Muscle of leg (tissue), 11 donors: ENCODE measurements around the gene SULF2. TPM values are rescaled to one million over a fixed set of nuclear protein-coding genes. Genes with fewer than 3 reads are reported as not detected.

ENCODE experiments used
- DNase-seq: peaks from one replicate; pipeline ENCODE4 v3.0.0; 2013
- H3K27ac ChIP-seq: one replicate; pipeline ENCODE4 v1.5.1; 2013; ENCODE audit warnings: mild to moderate bottlenecking, low read length, control low read depth
- H3K27me3 ChIP-seq: one replicate; pipeline ENCODE4 v1.6.1; 2013; ENCODE audit warnings: low read length; ENCODE audit not compliant: control insufficient read depth, insufficient read depth
- H3K36me3 ChIP-seq: one replicate; pipeline ENCODE4 v1.6.1; 2013; ENCODE audit warnings: low read length; ENCODE audit not compliant: control insufficient read depth, insufficient read depth
- H3K4me1 ChIP-seq: one replicate; pipeline ENCODE4 v1.6.1; 2013; ENCODE audit warnings: low read length; ENCODE audit not compliant: control insufficient read depth, insufficient read depth
- H3K4me3 ChIP-seq: one replicate; pipeline ENCODE4 v1.5.1; 2013; ENCODE audit warnings: low read length, control low read depth
- H3K9me3 ChIP-seq: replicated peaks from 2 replicates; pipeline ENCODE4 v1.6.1; 2013; ENCODE audit warnings: low read depth, low read length; ENCODE audit not compliant: control insufficient read depth
- WGBS: methylation state at CpG from one replicate; pipeline ENCODE4 v1.1.5; 2013; ENCODE audit warnings: missing lambda C conversion rate; ENCODE audit not compliant: insufficient coverage; 5-methylcytosine and 5-hydroxymethylcytosine counted together
- polyA plus RNA-seq, 8 donors: library from polyadenylated mRNA; unstranded; fragments of 120-200 nt; gene quantifications; one replicate each; pipeline versions ENCODE4 v1.2.1 to v1.2.3, GENCODE V29; 2013; ENCODE audit warnings: inconsistent platforms in 1 of 8, low replicate concordance in 1 of 8; ENCODE audit not compliant: insufficient read length in 8 of 8, insufficient read depth in 1 of 8
- total RNA-seq: library from RNA; stranded (reverse); fragments of 120-200 nt; gene quantifications from one replicate; pipeline ENCODE4 v1.2.4, GENCODE V29; 2013

The SULF2 gene
- total and polyA plus RNA-seq, 9 donors, result 31.6 to 121 (median 56.4) TPM

DNA sequence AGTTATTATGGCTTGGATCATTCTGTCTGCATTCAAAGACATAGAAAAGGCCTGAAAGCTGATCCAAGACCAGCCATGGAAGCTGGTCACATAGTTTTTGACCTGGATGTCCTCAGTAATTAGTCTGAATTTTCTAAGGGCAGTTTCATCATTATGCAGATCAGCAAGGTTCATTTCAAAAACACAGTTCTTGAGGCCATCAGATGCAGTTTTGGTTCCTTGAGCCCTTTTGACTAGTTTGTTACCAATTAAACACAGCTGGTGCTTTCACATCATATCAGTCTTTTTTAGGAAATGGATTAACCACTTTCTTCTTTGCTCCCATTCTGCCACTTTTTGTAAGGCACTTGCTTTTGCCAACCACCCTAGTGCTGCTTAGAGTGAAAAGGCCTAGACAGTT lies 154.2 kb downstream of the SULF2 start:
- Histone ChIP-seq H3K27ac (no peak overlapping the region), H3K36me3 (peaks cover 17% of the 10 kb centered on the region), H3K4me1 (no peaks in the 10 kb centered on the region), H3K27me3 (no peaks in the 10 kb centered on the region), H3K9me3 (no peaks in the 10 kb centered on the region), H3K4me3 (no peak overlapping the region)
- DNase-seq, result no peak

DNA sequence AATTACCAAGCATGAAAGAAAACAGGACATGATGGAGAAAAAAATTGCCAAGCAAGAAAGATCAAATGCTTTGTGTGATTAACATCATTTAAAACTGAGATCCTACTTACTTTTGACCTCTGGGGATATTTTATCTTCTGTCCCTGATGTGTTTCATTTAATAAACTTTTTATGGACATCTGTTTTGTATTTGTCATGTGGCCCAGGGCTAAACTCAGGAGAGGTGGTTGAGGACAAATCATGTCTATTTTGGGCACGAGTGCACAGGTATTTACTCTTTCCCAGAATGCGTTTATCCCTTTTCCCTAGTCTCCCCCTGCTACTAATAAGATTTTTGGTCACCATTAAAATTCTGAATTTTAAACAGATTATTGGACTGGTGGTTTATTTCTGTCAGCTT lies 155.4 kb downstream of the SULF2 start:
- no peak for DNase-seq
- H3K36me3 ChIP-seq, result peaks cover 7% of the 10 kb centered on the region
- H3K27ac ChIP-seq, result no peak overlapping the region
- no CpG with 5 or more reads among the region's 2 CpGs for WGBS
- no peaks in the 10 kb centered on the region for H3K27me3 ChIP-seq
- H3K9me3 ChIP-seq, result no peaks in the 10 kb centered on the region
- no peak overlapping the region for H3K4me3 ChIP-seq
- H3K4me1 ChIP-seq, result no peaks in the 10 kb centered on the region

DNA sequence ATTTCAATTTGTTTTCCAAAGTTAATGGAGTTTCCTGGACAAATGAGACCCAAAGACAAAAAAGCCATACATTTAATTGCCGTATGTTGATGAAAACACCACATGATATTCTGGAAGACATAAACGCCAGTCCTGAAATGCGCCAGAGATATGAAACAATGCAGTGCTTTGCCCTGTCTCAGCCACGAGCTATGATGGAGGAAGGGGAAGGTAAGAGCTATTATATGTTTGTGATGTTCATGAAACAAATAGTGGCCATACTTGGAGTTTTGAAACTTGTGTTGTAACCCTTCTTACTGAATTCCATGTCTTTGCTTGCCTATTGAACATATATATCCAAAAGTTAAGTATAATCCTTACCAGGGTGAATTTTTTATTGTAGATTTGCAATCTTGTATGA lies 157.7 kb downstream of the SULF2 start:
- H3K36me3 ChIP-seq, result peaks cover 6% of the 10 kb centered on the region
- DNase-seq, result no peak
- WGBS, result 31% methylated on average over 3 of the region's 4 CpGs
- H3K4me3 ChIP-seq, result no peak overlapping the region
- no peaks in the 10 kb centered on the region for H3K27me3 ChIP-seq
- no peaks in the 10 kb centered on the region for H3K9me3 ChIP-seq
- H3K27ac ChIP-seq, result no peak overlapping the region
- H3K4me1 ChIP-seq, result no peaks in the 10 kb centered on the region

DNA sequence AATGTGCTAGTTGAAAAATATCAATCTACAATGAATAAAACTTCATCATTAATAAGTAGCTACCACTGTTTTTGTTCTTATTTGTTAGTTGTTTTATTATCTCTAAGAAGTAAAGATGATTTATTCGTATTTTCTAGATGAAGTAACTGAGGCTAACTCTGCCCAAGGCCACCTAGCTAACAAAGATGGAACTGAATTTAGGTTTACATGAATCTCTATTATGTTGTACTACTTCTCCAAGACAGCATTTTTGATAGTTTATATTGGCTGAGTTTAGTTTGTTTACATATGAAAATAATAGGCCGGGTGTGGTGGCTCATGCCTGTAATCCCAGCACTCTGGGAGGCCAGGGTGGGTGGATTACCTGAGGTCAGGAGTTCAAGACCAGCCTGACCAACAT lies 162.1 kb downstream of the SULF2 start:
- H3K9me3 ChIP-seq, result no peaks in the 10 kb centered on the region
- peaks cover 2% of the 10 kb centered on the region for H3K36me3 ChIP-seq
- no peak for DNase-seq
- 86% methylated on average over 1 of the region's 2 CpGs for WGBS
- H3K27me3 ChIP-seq, result no peaks in the 10 kb centered on the region
- H3K4me1 ChIP-seq, result no peaks in the 10 kb centered on the region
- no peak overlapping the region for H3K27ac ChIP-seq
- no peak overlapping the region for H3K4me3 ChIP-seq

DNA sequence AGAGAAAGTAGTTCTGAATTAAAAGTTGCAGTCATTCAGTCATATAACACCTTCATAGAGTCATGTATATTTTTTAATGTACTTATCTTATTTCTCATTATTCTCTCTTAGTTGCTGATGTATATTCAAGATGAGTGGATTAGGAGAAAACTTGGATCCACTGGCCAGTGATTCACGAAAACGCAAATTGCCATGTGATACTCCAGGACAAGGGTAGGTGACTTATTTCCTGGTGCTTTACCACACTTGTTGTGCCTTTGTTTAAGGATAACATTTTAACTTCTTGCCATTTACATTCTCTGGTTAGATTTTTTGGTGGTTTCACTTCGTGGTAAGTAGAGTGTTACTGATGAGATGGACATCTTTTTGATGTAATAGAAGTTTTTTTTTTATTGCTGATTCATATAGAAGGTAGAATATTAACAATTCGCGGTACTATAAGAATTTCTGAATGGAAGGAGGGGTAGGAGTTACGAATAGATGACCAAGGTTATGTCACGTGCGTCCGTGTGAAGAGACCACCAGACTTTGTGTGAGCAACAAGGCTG lies 163.1 kb downstream of the SULF2 start:
- no peak overlapping the region for H3K27ac ChIP-seq
- peaks cover 2% of the 10 kb centered on the region for H3K36me3 ChIP-seq
- DNase-seq, result no peak
- no peak overlapping the region for H3K4me3 ChIP-seq
- no peaks in the 10 kb centered on the region for H3K4me1 ChIP-seq
- 98% methylated on average over 6 of the region's 9 CpGs for WGBS
- H3K9me3 ChIP-seq, result no peaks in the 10 kb centered on the region
- H3K27me3 ChIP-seq, result no peaks in the 10 kb centered on the region

DNA sequence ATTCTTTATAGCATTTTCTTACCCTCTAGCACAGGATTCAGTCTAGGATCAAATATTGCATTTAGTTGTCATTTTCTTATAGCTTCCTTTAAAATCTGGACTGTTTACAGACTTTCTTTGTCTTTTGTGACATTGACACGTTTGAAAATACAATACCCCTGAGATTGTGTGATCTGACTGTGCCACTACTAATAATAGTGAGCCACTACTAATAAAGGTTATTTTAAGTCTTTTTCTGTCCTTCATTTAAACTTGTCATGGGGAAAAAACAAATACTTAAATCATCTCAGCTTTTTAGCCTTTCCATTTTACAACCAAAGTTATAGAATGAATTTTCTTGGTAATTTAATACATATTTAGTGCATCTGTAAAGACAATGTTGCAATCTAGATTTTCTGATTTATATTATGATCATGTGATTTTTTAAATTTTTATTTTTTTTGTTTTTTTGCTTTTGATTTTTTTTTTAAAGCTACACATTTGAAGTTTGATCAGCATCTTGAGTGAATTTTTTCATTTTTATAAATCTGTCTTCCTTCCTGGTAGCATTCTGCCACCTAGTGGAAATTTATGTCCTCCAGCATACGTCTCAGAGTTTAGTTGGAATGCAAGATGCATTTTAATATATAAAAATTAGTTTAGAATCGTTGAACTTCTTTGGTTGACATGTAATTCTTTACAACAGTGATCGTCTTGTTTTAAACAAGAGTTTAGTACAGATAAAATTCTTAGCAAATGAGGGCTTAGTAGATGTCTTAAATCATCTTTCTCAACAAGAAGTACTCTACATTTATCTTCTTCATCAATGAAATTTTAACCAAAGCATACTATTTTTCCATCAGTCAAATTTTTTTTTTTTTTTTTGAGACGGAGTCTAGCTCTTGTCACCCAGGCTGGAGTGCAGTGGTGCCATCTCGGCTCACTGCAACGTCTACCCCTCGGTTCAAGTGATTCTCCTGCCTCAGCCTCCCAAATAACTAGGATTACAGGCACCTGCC lies 164.2 kb downstream of the SULF2 start:
- Histone ChIP-seq H3K27ac (peak overlapping the region; percentile 15), H3K4me1 (no peaks in the 10 kb centered on the region), H3K4me3 (no peak overlapping the region), H3K27me3 (no peaks in the 10 kb centered on the region), H3K9me3 (no peaks in the 10 kb centered on the region), H3K36me3 (no peaks in the 10 kb centered on the region)
- no CpG with 5 or more reads among the region's 8 CpGs for WGBS
- peak; percentile 81 for DNase-seq

DNA sequence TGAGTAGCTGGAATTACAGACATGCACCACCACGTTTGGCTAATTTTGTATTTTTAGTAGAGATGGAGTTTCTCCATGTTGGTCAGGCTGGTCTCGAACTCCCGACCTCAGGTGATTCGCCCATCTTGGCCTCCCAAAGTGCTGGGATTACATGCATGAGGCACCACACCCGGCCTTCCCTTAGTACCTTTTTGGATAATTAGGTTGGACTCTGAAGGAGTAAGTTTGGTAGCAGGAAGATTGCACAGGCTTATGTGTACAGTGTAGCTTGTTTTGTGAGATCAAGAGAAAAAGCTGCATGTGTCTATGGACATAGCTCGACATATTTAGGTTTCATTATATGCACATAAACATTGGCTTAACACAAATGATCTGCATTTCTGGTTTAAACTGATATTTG lies 166.8 kb downstream of the SULF2 start:
- no peaks in the 10 kb centered on the region for H3K36me3 ChIP-seq
- H3K4me3 ChIP-seq, result no peak overlapping the region
- H3K27ac ChIP-seq, result no peak overlapping the region
- no peaks in the 10 kb centered on the region for H3K9me3 ChIP-seq
- no peaks in the 10 kb centered on the region for H3K4me1 ChIP-seq
- H3K27me3 ChIP-seq, result no peaks in the 10 kb centered on the region
- WGBS, result 93% methylated on average over 4 of the region's 6 CpGs
- no peak for DNase-seq

DNA sequence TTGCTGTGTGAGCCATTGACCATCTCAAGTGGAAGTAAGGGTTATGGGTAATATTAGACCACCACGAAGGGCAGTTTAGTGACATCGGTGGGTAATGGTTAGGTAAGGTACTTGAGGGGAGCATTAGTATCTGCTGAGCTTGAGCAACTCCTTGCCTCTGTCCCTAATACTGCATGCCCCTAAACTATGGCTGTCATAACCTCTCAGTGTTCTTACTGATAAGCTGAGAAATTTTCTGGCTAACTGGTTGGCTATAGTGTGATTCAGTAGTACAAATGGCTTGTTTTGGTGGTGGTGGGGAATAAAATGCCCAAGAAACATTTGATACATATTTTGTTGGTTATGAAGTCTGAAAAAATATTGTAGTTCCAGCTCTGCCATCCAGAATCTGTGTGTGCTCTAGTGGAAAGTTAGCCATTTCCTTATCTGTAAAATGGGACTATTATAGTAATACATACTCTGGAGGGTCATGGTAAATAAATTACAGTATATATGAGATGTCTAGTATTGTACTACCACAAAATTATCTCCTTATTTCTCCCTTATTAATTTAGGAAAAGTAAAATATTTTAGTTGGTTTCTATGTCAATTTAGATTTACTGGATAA lies 170.5 kb downstream of the SULF2 start:
- 100% methylated on average over 1 of the region's 2 CpGs for WGBS
- no peaks in the 10 kb centered on the region for H3K4me1 ChIP-seq
- no peaks in the 10 kb centered on the region for H3K36me3 ChIP-seq
- H3K27ac ChIP-seq, result no peak overlapping the region
- H3K27me3 ChIP-seq, result no peaks in the 10 kb centered on the region
- H3K9me3 ChIP-seq, result no peaks in the 10 kb centered on the region
- H3K4me3 ChIP-seq, result no peak overlapping the region
- no peak for DNase-seq

DNA sequence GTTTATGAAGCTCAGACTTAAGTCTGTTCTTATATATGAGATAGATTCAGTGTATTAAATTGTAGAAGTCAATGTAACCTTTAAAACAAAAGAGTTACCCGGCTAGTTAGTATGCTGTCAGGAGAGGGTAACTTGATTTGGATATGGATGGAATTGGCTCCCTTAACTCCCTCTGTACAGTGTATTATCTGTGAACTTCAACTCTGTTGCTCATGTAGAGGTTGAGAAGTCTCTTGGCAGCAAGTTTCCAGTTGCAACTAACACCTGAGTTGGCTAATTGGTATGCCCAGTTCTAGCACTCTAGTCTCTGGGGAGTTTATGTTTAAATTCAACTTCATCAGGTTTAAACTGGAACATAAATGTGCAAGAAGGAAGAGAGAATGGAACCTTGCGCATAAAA lies 172.6 kb downstream of the SULF2 start:
- no CpG with 5 or more reads among the region's 2 CpGs for WGBS
- Histone ChIP-seq H3K36me3 (no peaks in the 10 kb centered on the region), H3K9me3 (no peaks in the 10 kb centered on the region), H3K27ac (no peak overlapping the region), H3K4me1 (no peaks in the 10 kb centered on the region), H3K27me3 (no peaks in the 10 kb centered on the region), H3K4me3 (no peak overlapping the region)
- no peak for DNase-seq

DNA sequence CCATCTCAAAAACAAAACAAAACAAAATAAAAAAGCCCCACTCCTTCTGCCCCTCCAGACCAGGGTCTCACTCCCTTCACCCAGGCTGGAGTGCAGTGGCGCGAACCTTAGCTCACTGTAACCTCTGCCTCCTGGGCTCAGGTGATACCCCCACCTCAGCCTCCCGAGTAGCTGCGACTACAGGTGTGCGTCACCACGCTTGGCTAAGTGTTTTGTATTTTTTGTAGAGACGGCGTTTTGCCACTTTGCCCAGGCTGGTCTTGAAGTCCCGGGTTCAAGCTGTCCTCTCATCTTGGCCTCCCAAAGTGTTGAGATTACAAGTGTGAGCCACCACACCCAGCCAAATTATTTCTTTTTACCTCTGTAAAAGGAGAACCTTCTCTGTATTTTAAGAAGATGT lies 173.5 kb downstream of the SULF2 start:
- no peak for DNase-seq
- no peak overlapping the region for H3K27ac ChIP-seq
- WGBS, result 94% methylated on average over 4 of the region's 9 CpGs

More for the DNA sequence above, 173.5 kb downstream of the SULF2 start:
- Histone ChIP-seq H3K36me3 (no peaks in the 10 kb centered on the region), H3K4me3 (no peak overlapping the region), H3K9me3 (no peaks in the 10 kb centered on the region), H3K27me3 (no peaks in the 10 kb centered on the region), H3K4me1 (no peaks in the 10 kb centered on the region)
